A673 (cell line): ENCODE data around the gene CBX3. TPM values are rescaled to one million over a fixed set of nuclear protein-coding genes. Genes with fewer than 3 reads are reported as not detected.

Experiments used
- BruUV-seq: library from RNA; stranded (reverse); fragments of 400-500 nt; replicated peaks from 2 replicates; lab custom pipeline; 2021; lab: Mats Ljungman, UMichigan
- CTCF ChIA-PET: fragments of 300-600 bp; sonication (Branson Sonifier 250); formaldehyde crosslinking; loops from one replicate; lab custom pipeline; 2022; ENCODE audit warnings: antibody characterized with exemption; lab: Charles Lee
- POLR2A ChIA-PET: fragments of 300-600 bp; sonication (Branson Sonifier 250); formaldehyde crosslinking; loops from one replicate; lab custom pipeline; 2022; ENCODE audit warnings: antibody characterized with exemption; ENCODE audit not compliant: low non-redundant PET; lab: Charles Lee
- DNase-seq: peaks from one replicate; pipeline ENCODE4 v3.0.0-alpha.2; 2015; ENCODE audit warnings: low spot score
- H3K27ac ChIP-seq: fragments of 200-600 bp; sonication (generic); 2 replicates; pipeline ENCODE4 v1.5.1; 2016; ENCODE audit warnings: mixed run types, low read depth, mild to moderate bottlenecking, mixed read lengths, antibody characterized with exemption, low read length; ENCODE audit not compliant: poor library complexity, severe bottlenecking
- H3K27me3 ChIP-seq: fragments of 200-600 bp; sonication (generic); replicated peaks from 2 replicates; pipeline ENCODE4 v1.6.1; 2017; ENCODE audit warnings: mixed run types, low read depth, mild to moderate bottlenecking, mixed read lengths, antibody characterized with exemption, low read length; ENCODE audit not compliant: insufficient read depth, poor library complexity
- H3K36me3 ChIP-seq: fragments of 200-600 bp; sonication (generic); 2 replicates; pipeline ENCODE4 v1.6.1; 2016; ENCODE audit warnings: mixed run types, mild to moderate bottlenecking, mixed read lengths, antibody characterized with exemption, low read length; ENCODE audit not compliant: insufficient read depth, poor library complexity, severe bottlenecking
- H3K4me1 ChIP-seq: fragments of 200-600 bp; sonication (generic); 2 replicates; pipeline ENCODE4 v1.6.1; 2017; ENCODE audit warnings: mixed run types, mild to moderate bottlenecking, mixed read lengths, antibody characterized with exemption, low read length; ENCODE audit not compliant: insufficient read depth, poor library complexity, severe bottlenecking
- H3K4me3 ChIP-seq: fragments of 200-600 bp; sonication (generic); 2 replicates; pipeline ENCODE4 v1.5.1; 2016; ENCODE audit warnings: low read depth, mixed run types, mild to moderate bottlenecking, mixed read lengths, low read length; ENCODE audit not compliant: poor library complexity, severe bottlenecking
- H3K9me3 ChIP-seq: fragments of 200-600 bp; sonication (generic); 2 replicates; pipeline ENCODE4 v1.6.1; 2016; ENCODE audit warnings: mixed run types, low read depth, mild to moderate bottlenecking, mixed read lengths, antibody characterized with exemption, low read length; ENCODE audit not compliant: poor library complexity, severe bottlenecking
- CTCF ChIP-seq: fragments of 300-800, 200-600 bp; sonication (generic); conservative IDR thresholded peaks from 2 replicates; pipeline ENCODE4 v1.5.1; 2017; ENCODE audit warnings: low read depth, mild to moderate bottlenecking, antibody characterized with exemption, low read length, moderate library complexity, mixed read lengths
- EZH2 ChIP-seq: fragments of 200-600 bp; sonication (generic); IDR thresholded peaks from 2 replicates; pipeline ENCODE4 v1.6.1; 2017; ENCODE audit warnings: borderline replicate concordance, low read depth, mild to moderate bottlenecking, mixed read lengths, antibody characterized with exemption, low read length; ENCODE audit not compliant: poor library complexity, severe bottlenecking
- intact Hi-C: fragments of 100-400 bp; cut with micrococcal nuclease; formaldehyde crosslinking; loops from one replicate; pipeline ENCODE4 v1.10.0; 2022; ENCODE audit not compliant: unreplicated experiment
- total RNA-seq: library from RNA; stranded (reverse); gene quantifications from 2 replicates; pipeline ENCODE4 v1.2.3, GENCODE V29; 2021

The CBX3 gene
- total RNA-seq, 1 experiment from 2014 or later = 228 TPM

- POLR2A ChIA-PET = interaction anchor here (0.6 to 0.7 kb wide), 3 partner anchors 13 to 199 kb away, joined by 3 to 6 read pairs (median 3); no protein-coding TSS in a partner anchor
- Histone ChIP-seq H3K4me1 (peaks cover 11% of the 10 kb centered on the region), H3K9me3 (no peaks in the 10 kb centered on the region), H3K36me3 (peaks cover 60% of the 10 kb centered on the region), H3K27ac (peak overlapping the region; percentile 46), H3K4me3 (no peak overlapping the region), H3K27me3 (no peaks in the 10 kb centered on the region)
- CTCF ChIA-PET = interaction anchor here (0.5 to 1.0 kb wide), 2 partner anchors 9 to 294 kb away, joined by 3 read pairs; no protein-coding TSS in a partner anchor
- intact Hi-C loops = no loop called here
- no TSS peak for BruUV-seq
- TF ChIP-seq CTCF (no peak), EZH2 (no peak)
- no peak for DNase-seq
Measured at GRCh38 chr7:26188206-26188956, 13.2 kb upstream of the CBX3 start.

GRCh38 chr7:26188957-26189541, 12.5 kb upstream of the CBX3 start:
- DNase-seq = no peak
- POLR2A ChIA-PET = interaction anchor here (0.6 kb wide), 1 partner anchor 98 kb away, joined by 6 read pairs; no protein-coding TSS in a partner anchor
- BruUV-seq = no TSS peak
- peaks cover 67% of the 10 kb centered on the region for H3K36me3 ChIP-seq
- peaks cover 15% of the 10 kb centered on the region for H3K4me1 ChIP-seq
- CTCF ChIA-PET = interaction anchor here (1.0 kb wide), 1 partner anchor 294 kb away, joined by 3 read pairs; no protein-coding TSS in a partner anchor
- H3K9me3 ChIP-seq = no peaks in the 10 kb centered on the region
- TF ChIP-seq EZH2 (no peak), CTCF (no peak)
- H3K4me3 ChIP-seq = no peak overlapping the region
- intact Hi-C loops = no loop called here
- peak overlapping the region; percentile 46 for H3K27ac ChIP-seq
- H3K27me3 ChIP-seq = no peaks in the 10 kb centered on the region

- no peaks in the 10 kb centered on the region for H3K9me3 ChIP-seq
- no peaks in the 10 kb centered on the region for H3K27me3 ChIP-seq
- TF ChIP-seq EZH2 = no peak
- TF ChIP-seq CTCF = no peak
- no peak for DNase-seq
- intact Hi-C loops = no loop called here
- no peak overlapping the region for H3K4me3 ChIP-seq
- no peak overlapping the region for H3K27ac ChIP-seq
- peaks cover 73% of the 10 kb centered on the region for H3K36me3 ChIP-seq
- ChIA-PET POLR2A (no interaction called here), CTCF (no interaction called here)
- H3K4me1 ChIP-seq = peaks cover 21% of the 10 kb centered on the region
- BruUV-seq = no TSS peak
Measured at GRCh38 chr7:26189697-26190096, 11.8 kb upstream of the CBX3 start.
